ENCODE data around the gene PTPN20. TPM values are rescaled to one million over a fixed set of nuclear protein-coding genes. Genes with fewer than 3 reads are reported as not detected.
"Not testable (repeated sequence)": the region's sequence is repeated elsewhere in the genome, so short reads cannot be mapped to it uniquely, and the experiment has no call there.

The PTPN20 gene
- polyA plus RNA-seq, 2 of the 4 experiments (the other 2 are of a cell fraction) = 5.3 to 8.1 TPM

DNA sequence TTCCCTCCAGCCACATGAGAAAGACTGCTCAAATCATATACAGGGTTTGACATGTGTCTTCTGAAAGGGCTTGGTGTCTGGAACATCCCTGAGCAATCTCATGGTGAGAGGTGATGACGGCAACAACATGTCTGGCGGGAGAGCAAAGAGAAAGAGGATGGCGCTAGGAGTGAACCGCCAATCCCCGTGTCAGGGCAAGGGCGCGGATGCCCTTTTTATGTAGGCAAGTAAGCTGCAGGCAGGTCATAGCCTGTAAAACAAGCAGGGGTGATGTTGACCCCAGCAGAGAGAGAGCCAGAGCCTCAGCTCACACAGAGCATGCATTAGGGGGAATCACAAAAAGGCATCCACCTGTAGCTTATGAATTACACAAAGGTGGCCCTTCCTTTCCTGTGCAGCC is 4.9 kb upstream of the PTPN20 start:
- H3K27ac ChIP-seq; POLR2A ChIA-PET; DNase-seq (ENCODE audit: low read depth in 1 of 2, low spot score in 1 of 2); CTCF ChIA-PET; H3K4me3 ChIP-seq; H3K4me1 ChIP-seq; H3K4me2 ChIP-seq; ATAC-seq; FAIRE-seq; H3K9me3 ChIP-seq: not testable (repeated sequence)
- WGBS (ENCODE audit: missing lambda C conversion rate) = 88% methylated on average over 5 of the region's 7 CpGs

GRCh38 chr10:46907185-46908117 is 3.8 kb upstream of the PTPN20 start:
- H3K4me1 ChIP-seq; DNase-seq (ENCODE audit: low read depth in 1 of 2, low spot score in 1 of 2); CTCF ChIA-PET; H3K9me3 ChIP-seq; ATAC-seq; FAIRE-seq; POLR2A ChIA-PET; H3K4me3 ChIP-seq; H3K27ac ChIP-seq; H3K4me2 ChIP-seq: not testable (repeated sequence)
- whole genome bisulfite sequencing (ENCODE audit: missing lambda C conversion rate) = no CpG with 5 or more reads among the region's 10 CpGs

DNA sequence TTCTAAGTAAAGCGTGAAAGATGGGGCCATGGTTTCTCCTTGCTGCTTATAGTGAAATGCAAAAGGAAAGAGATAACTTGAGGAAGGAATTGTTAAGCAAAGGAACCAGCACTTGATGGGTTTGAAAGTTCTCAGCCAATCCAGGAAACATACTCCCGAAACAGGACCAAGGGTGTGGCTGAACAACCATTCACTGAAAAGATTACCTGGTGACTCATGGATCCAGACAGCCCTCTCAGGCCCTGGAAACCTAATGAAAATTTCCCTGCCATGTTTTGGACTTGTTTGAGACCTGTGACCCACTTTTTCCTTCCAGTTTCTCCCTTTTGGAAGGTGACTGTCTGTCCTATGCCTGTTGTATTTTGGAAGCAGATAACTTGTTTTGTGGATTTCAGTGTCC is 11.3 kb downstream of the PTPN20 start:
- DNase-seq (ENCODE audit: low read depth in 1 of 2, low spot score in 1 of 2); H3K27ac ChIP-seq; H3K4me1 ChIP-seq; CTCF ChIA-PET; H3K4me2 ChIP-seq; POLR2A ChIA-PET; H3K9me3 ChIP-seq; H3K4me3 ChIP-seq; FAIRE-seq: not testable (repeated sequence)
- WGBS (ENCODE audit: missing lambda C conversion rate) = 20% methylated on average over 1 of the region's 2 CpGs
- ATAC-seq = peak in 1 of 2 experiments; percentile 50; a peak in 2 of 6 replicates

GRCh38 chr10:46925156-46925555 is 13.9 kb downstream of the PTPN20 start:
- POLR2A ChIA-PET; H3K4me1 ChIP-seq; H3K27ac ChIP-seq; H3K4me2 ChIP-seq; CTCF ChIA-PET; DNase-seq (ENCODE audit: low read depth in 1 of 2, low spot score in 1 of 2); FAIRE-seq; H3K9me3 ChIP-seq; H3K4me3 ChIP-seq: not testable (repeated sequence)
- ATAC-seq = peak in 1 of 2 experiments; percentile 48; a peak in 2 of 6 replicates
- no CpG with 5 or more reads among the region's 2 CpGs for WGBS (ENCODE audit: missing lambda C conversion rate)

- WGBS (ENCODE audit: missing lambda C conversion rate) = 4% methylated on average over 2 of the region's 2 CpGs
- H3K27ac ChIP-seq; H3K4me1 ChIP-seq; H3K9me3 ChIP-seq; H3K4me3 ChIP-seq; H3K4me2 ChIP-seq; POLR2A ChIA-PET; CTCF ChIA-PET; FAIRE-seq; DNase-seq (ENCODE audit: low read depth in 1 of 2, low spot score in 1 of 2): not testable (repeated sequence)
- ATAC-seq = peak; percentile 76 to 91; a peak in 5 of 6 replicates
Observed at GRCh38 chr10:46925853-46926252, 14.6 kb downstream of the PTPN20 start.

GRCh38 chr10:46928810-46929209 is 17.6 kb downstream of the PTPN20 start:
- H3K9me3 ChIP-seq; DNase-seq (ENCODE audit: low read depth in 1 of 2, low spot score in 1 of 2); POLR2A ChIA-PET; H3K4me2 ChIP-seq; H3K4me3 ChIP-seq; FAIRE-seq; H3K4me1 ChIP-seq; H3K27ac ChIP-seq; ATAC-seq; CTCF ChIA-PET: not testable (repeated sequence)

GRCh38 chr10:46932383-46932782 is 21.2 kb downstream of the PTPN20 start:
- H3K9me3 ChIP-seq; ATAC-seq; DNase-seq (ENCODE audit: low read depth in 1 of 2, low spot score in 1 of 2); H3K27ac ChIP-seq; H3K4me1 ChIP-seq; CTCF ChIA-PET; POLR2A ChIA-PET; H3K4me3 ChIP-seq; FAIRE-seq; H3K4me2 ChIP-seq: not testable (repeated sequence)
- WGBS (ENCODE audit: missing lambda C conversion rate) = 45% methylated on average over 1 of the region's 1 CpG

DNA sequence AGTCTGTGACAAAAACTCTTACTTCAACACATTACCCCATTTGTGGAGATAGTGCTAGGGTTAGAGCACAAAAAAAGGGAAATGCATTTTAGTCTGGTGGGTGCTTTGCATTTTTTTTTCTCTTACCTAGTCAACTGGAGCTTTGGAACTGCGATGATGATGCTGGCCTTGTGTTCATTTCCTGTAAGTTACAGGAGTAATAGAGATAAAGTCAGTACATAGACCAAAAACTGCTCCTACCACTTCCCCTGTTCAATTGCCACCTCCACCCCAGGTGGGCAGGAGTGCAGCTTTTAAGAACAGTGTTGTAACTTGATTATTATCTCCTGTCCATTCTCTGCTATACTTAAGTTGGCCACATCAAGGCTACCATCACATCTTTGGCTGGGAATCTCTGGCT is 29.9 kb downstream of the PTPN20 start:
- H3K27ac ChIP-seq; H3K4me3 ChIP-seq; POLR2A ChIA-PET; H3K9me3 ChIP-seq; DNase-seq (ENCODE audit: low read depth in 1 of 2, low spot score in 1 of 2); H3K4me1 ChIP-seq; FAIRE-seq; H3K4me2 ChIP-seq; ATAC-seq; CTCF ChIA-PET: not testable (repeated sequence)
- 25% methylated on average over 1 of the region's 1 CpG for WGBS (ENCODE audit: missing lambda C conversion rate)

DNA sequence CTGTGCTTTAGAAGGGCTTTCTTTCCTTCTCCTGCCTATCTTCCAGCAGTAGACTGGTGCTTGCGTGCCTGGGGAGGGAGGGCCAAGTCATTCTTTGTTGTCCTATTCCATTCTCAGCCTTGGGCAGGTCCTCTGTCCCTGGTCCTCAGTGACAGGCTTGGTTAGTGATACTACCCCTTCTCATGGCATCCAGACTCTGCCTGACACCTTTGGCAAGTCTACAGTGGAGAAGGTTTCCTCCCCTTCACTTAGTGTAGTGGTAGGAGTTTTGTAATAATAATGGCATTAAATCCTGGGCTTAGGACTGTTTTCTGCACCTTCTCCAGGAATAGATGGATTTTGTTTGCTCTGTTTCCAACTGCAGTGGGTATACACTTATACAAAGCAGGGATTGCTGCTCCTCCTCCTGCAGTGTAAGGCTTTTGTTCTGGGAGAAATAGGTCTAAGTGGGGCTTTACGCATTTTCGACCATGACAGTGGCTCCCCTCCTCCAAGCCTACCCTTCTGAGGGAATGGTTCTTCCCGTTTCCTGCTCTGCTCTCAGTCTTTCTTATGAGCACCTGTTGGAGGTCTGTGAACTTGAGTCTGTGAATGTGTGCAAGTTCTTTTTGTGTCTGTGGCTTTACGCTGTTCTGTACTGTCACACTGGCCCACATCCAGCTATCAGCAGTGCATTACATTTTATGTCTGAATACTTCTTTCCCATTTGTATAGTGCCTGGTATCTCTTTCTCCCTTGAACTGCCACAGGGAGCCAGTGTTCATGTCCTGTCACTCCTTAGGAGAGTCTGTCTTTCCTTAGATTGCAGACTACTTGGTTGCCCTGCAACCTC is 37.7 kb downstream of the PTPN20 start:
- WGBS (ENCODE audit: missing lambda C conversion rate) = 54% methylated on average over 3 of the region's 5 CpGs
- H3K4me1 ChIP-seq; ATAC-seq; H3K9me3 ChIP-seq; DNase-seq (ENCODE audit: low read depth in 1 of 2, low spot score in 1 of 2); CTCF ChIA-PET; H3K27ac ChIP-seq; H3K4me3 ChIP-seq; FAIRE-seq; H3K4me2 ChIP-seq; POLR2A ChIA-PET: not testable (repeated sequence)

DNA sequence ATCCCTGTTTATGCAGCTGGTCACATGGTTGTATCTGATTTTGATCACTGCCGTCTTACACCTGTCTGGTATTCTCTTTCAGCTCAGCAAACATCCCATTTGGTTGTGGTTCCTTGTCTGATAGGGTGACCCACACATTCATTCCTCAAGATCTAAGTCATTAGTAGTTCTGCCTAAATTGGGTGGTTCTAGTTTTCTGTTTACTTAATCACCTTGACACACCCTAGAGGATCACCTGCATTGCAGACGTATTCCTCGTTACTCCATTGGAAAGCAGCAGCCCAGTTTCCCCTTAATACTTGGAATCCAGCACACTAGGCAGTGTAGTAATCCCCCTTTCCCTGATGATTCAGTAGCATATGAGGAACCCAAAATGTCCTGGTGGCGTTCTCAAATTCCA is 41.3 kb downstream of the PTPN20 start:
- H3K4me2 ChIP-seq; H3K27ac ChIP-seq; FAIRE-seq; POLR2A ChIA-PET; CTCF ChIA-PET; ATAC-seq; H3K4me1 ChIP-seq; H3K9me3 ChIP-seq; H3K4me3 ChIP-seq; DNase-seq (ENCODE audit: low read depth in 1 of 2, low spot score in 1 of 2): not testable (repeated sequence)
- 56% methylated on average over 3 of the region's 4 CpGs for WGBS (ENCODE audit: missing lambda C conversion rate)

GRCh38 chr10:46960742-46961141 is 49.5 kb downstream of the PTPN20 start:
- H3K27ac ChIP-seq; H3K9me3 ChIP-seq; H3K4me1 ChIP-seq; H3K4me3 ChIP-seq; FAIRE-seq; H3K4me2 ChIP-seq; POLR2A ChIA-PET; DNase-seq (ENCODE audit: low read depth in 1 of 2, low spot score in 1 of 2); CTCF ChIA-PET: not testable (repeated sequence)
- peak in 1 of 2 experiments; percentile 50; a peak in 2 of 6 replicates for ATAC-seq
